Neutrophil (primary cell): ENCODE measurements around the gene NDUFB7.

Experiments used
- H3K27ac ChIP-seq: fragments of 200-600 bp; sonication (generic); 2 replicates; pipeline ENCODE4 v1.5.1; 2016; ENCODE audit warnings: mild to moderate bottlenecking, moderate library complexity
- H3K27me3 ChIP-seq: fragments of 200-600 bp; sonication (generic); 2 replicates; pipeline ENCODE4 v1.6.0; 2016; ENCODE audit warnings: mild to moderate bottlenecking
- H3K36me3 ChIP-seq: fragments of 200-600 bp; sonication (generic); 2 replicates; pipeline ENCODE4 v1.5.1; 2017
- H3K4me1 ChIP-seq, 2 experiments: fragments of 200-600 bp in 1 of 2; sonication (generic) in 1 of 2; 1 replicate in 1 of 2; 2 replicates in 1 of 2; pipeline versions ENCODE4 v1.5.1 to v1.6.1; 2013 to 2016; ENCODE audit warnings: low read depth in 1 of 2, low read length in 1 of 2, mild to moderate bottlenecking in 1 of 2, moderate library complexity in 1 of 2; ENCODE audit not compliant: control insufficient read depth in 1 of 2, insufficient read depth in 1 of 2
- H3K4me3 ChIP-seq, 2 experiments: fragments of 200-600 bp in 1 of 2; sonication (generic) in 1 of 2; 1 replicate in 1 of 2; 2 replicates in 1 of 2; pipeline ENCODE4 v1.5.1; 2013 to 2016; ENCODE audit warnings: low read depth in 1 of 2, low read length in 1 of 2, mild to moderate bottlenecking in 1 of 2, moderate library complexity in 1 of 2
- H3K9me3 ChIP-seq: fragments of 200-600 bp; sonication (generic); 2 replicates; pipeline ENCODE4 v1.5.1; 2016
- TF ChIP-seq, protein P1 (sequence below): fragments of 200-600 bp; sonication (generic); IDR thresholded peaks from 2 replicates; pipeline ENCODE4 v1.5.1; 2016; ENCODE audit warnings: antibody characterized with exemption

The NDUFB7 gene

GRCh38 chr19:14558370-14559066, 13.3 kb downstream of the NDUFB7 start:
- Histone ChIP-seq H3K9me3 (no peaks in the 10 kb centered on the region), H3K4me1 (peaks cover 7 to 9% of the 10 kb centered on the region in 2 experiments), H3K27ac (no peak overlapping the region), H3K4me3 (no peak overlapping the region), H3K27me3 (no peaks in the 10 kb centered on the region), H3K36me3 (peaks cover 2% of the 10 kb centered on the region)
- TF ChIP-seq, protein P1, sequence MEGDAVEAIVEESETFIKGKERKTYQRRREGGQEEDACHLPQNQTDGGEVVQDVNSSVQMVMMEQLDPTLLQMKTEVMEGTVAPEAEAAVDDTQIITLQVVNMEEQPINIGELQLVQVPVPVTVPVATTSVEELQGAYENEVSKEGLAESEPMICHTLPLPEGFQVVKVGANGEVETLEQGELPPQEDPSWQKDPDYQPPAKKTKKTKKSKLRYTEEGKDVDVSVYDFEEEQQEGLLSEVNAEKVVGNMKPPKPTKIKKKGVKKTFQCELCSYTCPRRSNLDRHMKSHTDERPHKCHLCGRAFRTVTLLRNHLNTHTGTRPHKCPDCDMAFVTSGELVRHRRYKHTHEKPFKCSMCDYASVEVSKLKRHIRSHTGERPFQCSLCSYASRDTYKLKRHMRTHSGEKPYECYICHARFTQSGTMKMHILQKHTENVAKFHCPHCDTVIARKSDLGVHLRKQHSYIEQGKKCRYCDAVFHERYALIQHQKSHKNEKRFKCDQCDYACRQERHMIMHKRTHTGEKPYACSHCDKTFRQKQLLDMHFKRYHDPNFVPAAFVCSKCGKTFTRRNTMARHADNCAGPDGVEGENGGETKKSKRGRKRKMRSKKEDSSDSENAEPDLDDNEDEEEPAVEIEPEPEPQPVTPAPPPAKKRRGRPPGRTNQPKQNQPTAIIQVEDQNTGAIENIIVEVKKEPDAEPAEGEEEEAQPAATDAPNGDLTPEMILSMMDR: no peak

- Histone ChIP-seq H3K4me1 (peaks cover 15 to 18% of the 10 kb centered on the region in 2 experiments), H3K27me3 (no peaks in the 10 kb centered on the region), H3K27ac (no peak overlapping the region), H3K36me3 (no peaks in the 10 kb centered on the region), H3K9me3 (no peaks in the 10 kb centered on the region), H3K4me3 (peak overlapping the region in 1 of 2 experiments; percentile 49)
- TF ChIP-seq, protein P1: peak; percentile 94
Observed at GRCh38 chr19:14556662-14557188, 15.1 kb downstream of the NDUFB7 start.

- Histone ChIP-seq H3K9me3 (no peaks in the 10 kb centered on the region), H3K36me3 (no peaks in the 10 kb centered on the region), H3K4me3 (peak overlapping the region in 1 of 2 experiments; percentile 49), H3K27me3 (no peaks in the 10 kb centered on the region), H3K4me1 (peaks cover 22 to 24% of the 10 kb centered on the region in 2 experiments), H3K27ac (no peak overlapping the region)
- TF ChIP-seq, protein P1: no peak
Observed at GRCh38 chr19:14555918-14556661, 15.8 kb downstream of the NDUFB7 start.

DNA sequence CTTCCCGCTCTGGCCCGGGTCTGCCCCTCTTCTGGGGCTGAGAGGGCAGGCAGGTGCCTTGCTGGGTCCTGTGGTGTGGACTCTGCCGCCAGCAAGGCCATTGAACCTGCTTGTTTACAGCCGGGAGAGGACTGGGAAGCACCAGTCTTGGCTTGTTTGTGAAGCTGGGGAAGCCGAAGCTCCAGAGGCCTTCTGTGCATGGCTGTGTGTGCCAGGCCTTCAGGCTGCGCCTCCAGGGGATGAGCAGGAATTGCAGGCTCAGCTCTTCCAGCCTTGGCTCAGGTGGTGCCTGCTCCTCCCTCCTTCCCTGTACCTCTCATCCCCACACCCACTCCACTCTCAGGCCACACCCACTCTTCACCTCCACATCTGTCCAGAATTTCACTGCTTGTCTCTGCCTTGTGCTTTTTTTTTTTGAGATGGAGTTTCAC, 17.5 kb downstream of the NDUFB7 start:
- no peaks in the 10 kb centered on the region for H3K9me3 ChIP-seq
- H3K27ac ChIP-seq: no peak overlapping the region
- no peaks in the 10 kb centered on the region for H3K36me3 ChIP-seq
- TF ChIP-seq, protein P1: no peak
- H3K4me3 ChIP-seq: no peak overlapping the region
- H3K27me3 ChIP-seq: no peaks in the 10 kb centered on the region
- H3K4me1 ChIP-seq: peaks cover 28 to 35% of the 10 kb centered on the region in 2 experiments

GRCh38 chr19:14553939-14554243, 18.0 kb downstream of the NDUFB7 start:
- Histone ChIP-seq H3K9me3 (no peaks in the 10 kb centered on the region), H3K27me3 (no peaks in the 10 kb centered on the region), H3K4me3 (no peak overlapping the region), H3K4me1 (peaks cover 28 to 35% of the 10 kb centered on the region in 2 experiments), H3K36me3 (no peaks in the 10 kb centered on the region), H3K27ac (no peak overlapping the region)
- TF ChIP-seq, protein P1: no peak
